Stimulated activated CD8-positive, alpha-beta memory T cell treated with anti-CD3 and anti-CD28 coated beads, Interleukin-15, amount 100 ng/mL, for 48 hours (primary cell): Measurements from ENCODE around the gene SELENOF.
"Not testable (repeated sequence)": the region's sequence is repeated elsewhere in the genome, so short reads cannot be mapped to it uniquely, and the experiment has no call there.

Source experiments
- DNase-seq, 2 donors: peaks; one replicate each; pipeline ENCODE4 v3.0.0-alpha.2; 2020; ENCODE audit warnings: low read depth in 2 of 2

Gene SELENOF

GRCh38 chr1:86814118-86814517 is 99.8 kb downstream of the SELENOF start:
- DNase-seq = not testable (repeated sequence)
